PFSK-1 (cell line): Measurements from ENCODE around the gene MGMT.

ENCODE experiments used
- FOXP2 ChIP-seq: optimal IDR thresholded peaks from 2 replicates; pipeline ENCODE3; 2011; ENCODE audit warnings: borderline replicate concordance, control low read depth, inconsistent platforms; ENCODE audit not compliant: insufficient read depth; ENCODE audit errors: extremely low read length, extremely low read depth
- POLR2AphosphoS5 ChIP-seq: IDR thresholded peaks from 2 replicates; pipeline ENCODE4 v1.6.1; 2012; ENCODE audit warnings: low read depth, mild to moderate bottlenecking, control low read depth, low read length, moderate library complexity
- REST ChIP-seq, 2 experiments: IDR thresholded peaks; 2 replicates each; pipeline versions ENCODE4 v1.6.1 to v1.8.0; 2011 to 2012; ENCODE audit warnings: low read depth in 2 of 2, low read length in 2 of 2, control low read depth in 1 of 2, inconsistent platforms in 1 of 2, mild to moderate bottlenecking in 1 of 2, moderate library complexity in 1 of 2; ENCODE audit not compliant: insufficient read depth in 1 of 2
- SIN3A ChIP-seq: IDR thresholded peaks from 2 replicates; pipeline ENCODE4 v1.6.1; 2012; ENCODE audit warnings: mild to moderate bottlenecking, low read length, moderate library complexity, borderline replicate concordance; ENCODE audit not compliant: insufficient read depth
- TAF1 ChIP-seq: IDR thresholded peaks from 2 replicates; pipeline ENCODE4 v1.6.1; 2012; ENCODE audit warnings: low read length, control low read depth, borderline replicate concordance; ENCODE audit not compliant: insufficient read depth

MGMT gene

GRCh38 chr10:129447486-129447885 lies 19.6 kb upstream of the MGMT start:
- TF ChIP-seq TAF1 (no peak), POLR2AphosphoS5 (no peak), SIN3A (no peak), FOXP2 (no peak), REST (IDR thresholded peaks at IDR 0.05; ENCODE audit: insufficient read depth in 1 of 2, low read depth in 2 of 2, low read length in 2 of 2) (no peak)

- TF ChIP-seq POLR2AphosphoS5 (no peak), TAF1 (no peak), FOXP2 (no peak), REST (IDR thresholded peaks at IDR 0.05; ENCODE audit: insufficient read depth in 1 of 2, low read depth in 2 of 2, low read length in 2 of 2) (no peak), SIN3A (no peak)
Measured at GRCh38 chr10:129448086-129448485, 19.0 kb upstream of the MGMT start.

- TF ChIP-seq REST (IDR thresholded peaks at IDR 0.05; ENCODE audit: insufficient read depth in 1 of 2, low read depth in 2 of 2, low read length in 2 of 2) (no peak), SIN3A (no peak), POLR2AphosphoS5 (no peak), TAF1 (no peak), FOXP2 (no peak)
Measured at GRCh38 chr10:129448539-129448938, 18.5 kb upstream of the MGMT start.

GRCh38 chr10:129449893-129450292 lies 17.1 kb upstream of the MGMT start:
- TF ChIP-seq REST (IDR thresholded peaks at IDR 0.05; ENCODE audit: insufficient read depth in 1 of 2, low read depth in 2 of 2, low read length in 2 of 2) (no peak), POLR2AphosphoS5 (no peak), TAF1 (no peak), FOXP2 (no peak), SIN3A (no peak)

GRCh38 chr10:129450391-129450790 lies 16.6 kb upstream of the MGMT start:
- TF ChIP-seq SIN3A, result no peak
